Nephron (organoid): Measurements from ENCODE around the gene P2RY6.

Experiments used
- H3K27ac Mint-ChIP-seq, 3 experiments: 2 replicates each; pipeline ENCODE4 v1.8.0; 2020; ENCODE audit warnings: mixed read lengths in 3 of 3, mild to moderate bottlenecking in 2 of 3, moderate library complexity in 1 of 3
- H3K27me3 Mint-ChIP-seq: 2 replicates; pipeline ENCODE4 v1.8.0; 2021; ENCODE audit warnings: low read depth, mild to moderate bottlenecking, moderate library complexity, mixed read lengths
- H3K36me3 Mint-ChIP-seq: 2 replicates; pipeline ENCODE4 v1.8.0; 2020; ENCODE audit warnings: low read depth, mixed read lengths
- H3K4me1 Mint-ChIP-seq: 2 replicates; pipeline ENCODE4 v1.8.0; 2020; ENCODE audit warnings: mixed read lengths
- H3K4me3 Mint-ChIP-seq, 3 experiments: 2 replicates each; pipeline ENCODE4 v1.8.0; 2020; ENCODE audit warnings: mild to moderate bottlenecking in 3 of 3, mixed read lengths in 3 of 3, moderate library complexity in 2 of 3
- H3K9me3 Mint-ChIP-seq: 2 replicates; pipeline ENCODE4 v1.8.0; 2020; ENCODE audit warnings: mixed read lengths
- CTCF ChIP-seq, 3 experiments: fragments of 200-600 bp; sonication (generic); IDR thresholded peaks; one replicate each; pipeline ENCODE4 v1.5.0; 2021; ENCODE audit warnings: antibody characterized with exemption in 3 of 3; ENCODE audit not compliant: unreplicated experiment in 3 of 3

P2RY6 gene

GRCh38 chr11:73293356-73293936 is 21.3 kb downstream of the P2RY6 start:
- no peak for TF ChIP-seq CTCF (IDR thresholded peaks at IDR 0.05; ENCODE audit: unreplicated experiment in 3 of 3)
- H3K9me3 Mint-ChIP-seq: no peaks in the 10 kb centered on the region
- no peak overlapping the region for H3K27ac Mint-ChIP-seq
- H3K27me3 Mint-ChIP-seq: peaks cover 40% of the 10 kb centered on the region
- H3K4me1 Mint-ChIP-seq: peaks cover 8% of the 10 kb centered on the region
- no peaks in the 10 kb centered on the region for H3K36me3 Mint-ChIP-seq
- H3K4me3 Mint-ChIP-seq: no peak overlapping the region

GRCh38 chr11:73294604-73295003 is 22.5 kb downstream of the P2RY6 start:
- Mint-ChIP-seq H3K36me3 (no peaks in the 10 kb centered on the region), H3K4me3 (no peak overlapping the region), H3K9me3 (no peaks in the 10 kb centered on the region), H3K4me1 (no peaks in the 10 kb centered on the region), H3K27me3 (peaks cover 40% of the 10 kb centered on the region), H3K27ac (no peak overlapping the region)
- no peak for TF ChIP-seq CTCF (IDR thresholded peaks at IDR 0.05; ENCODE audit: unreplicated experiment in 3 of 3)

- Mint-ChIP-seq H3K27ac (no peak overlapping the region), H3K27me3 (peaks cover 36% of the 10 kb centered on the region), H3K4me3 (no peak overlapping the region), H3K4me1 (no peaks in the 10 kb centered on the region), H3K36me3 (no peaks in the 10 kb centered on the region), H3K9me3 (no peaks in the 10 kb centered on the region)
- peak; percentile 86 to 90 (median 87) for TF ChIP-seq CTCF (IDR thresholded peaks at IDR 0.05; ENCODE audit: unreplicated experiment in 3 of 3)
These were observed 23.3 kb downstream of the P2RY6 start for GRCh38 chr11:73295241-73295995.

GRCh38 chr11:73295996-73296318 is 23.8 kb downstream of the P2RY6 start:
- Mint-ChIP-seq H3K27ac (no peak overlapping the region), H3K9me3 (no peaks in the 10 kb centered on the region), H3K4me3 (no peak overlapping the region), H3K36me3 (no peaks in the 10 kb centered on the region), H3K4me1 (no peaks in the 10 kb centered on the region), H3K27me3 (peaks cover 32% of the 10 kb centered on the region)
- TF ChIP-seq CTCF (IDR thresholded peaks at IDR 0.05; ENCODE audit: unreplicated experiment in 3 of 3): no peak

GRCh38 chr11:73296501-73297230 is 24.5 kb downstream of the P2RY6 start:
- H3K4me3 Mint-ChIP-seq: no peak overlapping the region
- H3K36me3 Mint-ChIP-seq: no peaks in the 10 kb centered on the region
- H3K27me3 Mint-ChIP-seq: peaks cover 26% of the 10 kb centered on the region
- no peaks in the 10 kb centered on the region for H3K4me1 Mint-ChIP-seq
- H3K27ac Mint-ChIP-seq: no peak overlapping the region
- no peaks in the 10 kb centered on the region for H3K9me3 Mint-ChIP-seq
- no peak for TF ChIP-seq CTCF (IDR thresholded peaks at IDR 0.05; ENCODE audit: unreplicated experiment in 3 of 3)
